ENCODE results near the gene PAIP1. TPM values are rescaled to one million over a fixed set of nuclear protein-coding genes. Genes with fewer than 3 reads are reported as not detected.

PAIP1 gene
- total RNA-seq, 1 donor from 2014 or later: 38.3 TPM

- ATAC-seq (ENCODE audit: low read depth): no peak
- CTCF ChIA-PET: no interaction called here
- no peak for TF ChIP-seq CTCF (IDR thresholded peaks at IDR 0.05)
- Mint-ChIP-seq H3K27me3 (no peaks in the 10 kb centered on the region), H3K27ac (no peak overlapping the region), H3K9me3 (no peaks in the 10 kb centered on the region), H3K4me3 (no peak overlapping the region), H3K36me3 (ENCODE audit: low read depth) (peaks cover 10% of the 10 kb centered on the region), H3K4me1 (no peaks in the 10 kb centered on the region)
- POLR2A ChIA-PET: no interaction called here
- intact Hi-C loops (cut with micrococcal nuclease): no loop called here
- DNase-seq: no peak
Observed at GRCh38 chr5:43491326-43491725, 65.6 kb downstream of the PAIP1 start.

GRCh38 chr5:43486353-43486752, 70.5 kb downstream of the PAIP1 start:
- no peak for DNase-seq
- no peak overlapping the region for H3K4me3 Mint-ChIP-seq
- POLR2A ChIA-PET: interaction anchor here (1.2 to 4.4 kb wide), 4 partner anchors 27 to 173 kb away, joined by 6 to 140 read pairs (median 67); partner anchors contain the start of genes C5orf34, HMGCS1 and NNT
- H3K27me3 Mint-ChIP-seq: no peaks in the 10 kb centered on the region
- ATAC-seq (ENCODE audit: low read depth): no peak
- no peak for TF ChIP-seq CTCF (IDR thresholded peaks at IDR 0.05)
- peaks cover 31% of the 10 kb centered on the region for H3K4me1 Mint-ChIP-seq
- CTCF ChIA-PET: no interaction called here
- no peaks in the 10 kb centered on the region for H3K9me3 Mint-ChIP-seq
- intact Hi-C loops (cut with micrococcal nuclease): loop anchor here (10.0 kb wide), 1 partner anchor 262 kb away; no protein-coding TSS in a partner anchor
- no peak overlapping the region for H3K27ac Mint-ChIP-seq
- H3K36me3 Mint-ChIP-seq (ENCODE audit: low read depth): peaks cover 16% of the 10 kb centered on the region

- POLR2A ChIA-PET: interaction anchor here (1.2 to 4.4 kb wide), 10 partner anchors 21 to 535 kb away, joined by 5 to 140 read pairs (median 46); partner anchors contain the start of genes C5orf34, HMGCS1, NNT and PAIP1
- Mint-ChIP-seq H3K9me3 (no peaks in the 10 kb centered on the region), H3K4me3 (no peak overlapping the region), H3K36me3 (ENCODE audit: low read depth) (peaks cover 17% of the 10 kb centered on the region), H3K4me1 (peaks cover 31% of the 10 kb centered on the region), H3K27ac (peak overlapping the region; percentile 100), H3K27me3 (no peaks in the 10 kb centered on the region)
- no peak for DNase-seq
- intact Hi-C loops (cut with micrococcal nuclease): loop anchor here (2.0 to 10.0 kb wide), 2 partner anchors 97 to 261 kb away; no protein-coding TSS in a partner anchor
- no peak for ATAC-seq (ENCODE audit: low read depth)
- TF ChIP-seq CTCF (IDR thresholded peaks at IDR 0.05): no peak
- CTCF ChIA-PET: interaction anchor here (1.7 kb wide), 2 partner anchors 86 to 379 kb away, joined by 5 to 7 read pairs; no protein-coding TSS in a partner anchor
Observed at GRCh38 chr5:43485406-43485805, 71.5 kb downstream of the PAIP1 start.

- ChIA-PET CTCF (interaction anchor here (0.6 to 1.7 kb wide), 24 partner anchors 16 to 575 kb away, joined by 3 to 19 read pairs (median 5); partner anchors contain the start of genes C5orf34, HMGCS1, NNT and PAIP1), POLR2A (interaction anchor here (0.6 to 4.4 kb wide), 58 partner anchors 9 to 1642 kb away, joined by 3 to 140 read pairs (median 5); partner anchors contain the start of genes C5orf34, FBXO4, HMGCS1 and MRPS30)
- ATAC-seq (ENCODE audit: low read depth) (peak; percentile 72), DNase-seq (peak; percentile 78)
- H3K9me3 Mint-ChIP-seq: no peaks in the 10 kb centered on the region
- peaks cover 33% of the 10 kb centered on the region for H3K4me1 Mint-ChIP-seq
- H3K27me3 Mint-ChIP-seq: no peaks in the 10 kb centered on the region
- peak overlapping the region; percentile 95 for H3K4me3 Mint-ChIP-seq
- peaks cover 13% of the 10 kb centered on the region for H3K36me3 Mint-ChIP-seq (ENCODE audit: low read depth)
- intact Hi-C loops (cut with micrococcal nuclease): loop anchor here (1.0 to 10.0 kb wide), 7 partner anchors 87 to 1324 kb away; partner anchors contain the start of gene MRPS30
- H3K27ac Mint-ChIP-seq: peak overlapping the region; percentile 100
- no peak for TF ChIP-seq CTCF (IDR thresholded peaks at IDR 0.05)
Observed at GRCh38 chr5:43484106-43484849, 72.6 kb downstream of the PAIP1 start.

Measured in activated B cell treated with CpG ODN at 0.5 μM for 24 hours (primary cell).